Measurements from ENCODE around the gene BBLN.

The BBLN gene

DNA sequence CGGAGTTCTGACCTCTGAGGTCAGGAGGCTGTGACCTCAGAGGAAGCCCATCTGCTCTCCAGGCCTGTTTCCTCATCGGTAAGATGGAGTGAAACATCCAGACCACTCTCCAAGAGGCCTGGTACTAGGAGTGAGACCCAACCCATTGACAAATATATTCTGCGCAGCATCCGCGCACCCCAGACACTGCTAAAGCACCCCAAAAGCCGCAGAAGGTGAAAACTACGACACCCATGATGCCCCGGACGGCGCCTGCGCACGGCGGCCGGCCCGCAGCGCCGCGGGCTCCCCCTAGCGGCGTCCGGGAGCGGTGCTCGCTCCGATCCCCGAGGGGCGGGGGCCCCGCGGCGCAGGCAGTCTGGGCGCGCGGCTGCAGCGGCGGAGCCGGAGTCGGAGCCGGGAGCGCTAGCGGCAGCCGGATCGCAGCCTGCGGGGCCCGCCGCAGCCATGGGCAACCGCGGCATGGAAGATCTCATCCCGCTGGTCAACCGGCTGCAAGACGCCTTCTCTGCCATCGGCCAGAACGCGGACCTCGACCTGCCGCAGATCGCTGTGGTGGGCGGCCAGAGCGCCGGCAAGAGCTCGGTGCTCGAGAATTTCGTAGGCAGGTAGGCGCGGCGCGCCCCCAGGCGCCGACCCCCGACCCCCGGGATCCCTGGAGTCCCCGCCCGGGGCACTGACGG, 43.1 kb downstream of the BBLN start, which contains the start of gene DNM1:
TSS of gene DNM1 (plus strand) at position 356 of the 683 bp plus-strand sequence. CDS start at position 448, 92 bp downstream.
- CTCF ChIA-PET: interaction anchor here (0.6 to 0.9 kb wide), 3 partner anchors 9 to 11 kb away, joined by 3 read pairs; no protein-coding TSS in a partner anchor
- POLR2A ChIA-PET: interaction anchor here (0.9 to 1.3 kb wide), 3 partner anchors 10 to 74 kb away, joined by 3 to 8 read pairs (median 4); partner anchors contain the start of genes GOLGA2 and SWI5

DNA sequence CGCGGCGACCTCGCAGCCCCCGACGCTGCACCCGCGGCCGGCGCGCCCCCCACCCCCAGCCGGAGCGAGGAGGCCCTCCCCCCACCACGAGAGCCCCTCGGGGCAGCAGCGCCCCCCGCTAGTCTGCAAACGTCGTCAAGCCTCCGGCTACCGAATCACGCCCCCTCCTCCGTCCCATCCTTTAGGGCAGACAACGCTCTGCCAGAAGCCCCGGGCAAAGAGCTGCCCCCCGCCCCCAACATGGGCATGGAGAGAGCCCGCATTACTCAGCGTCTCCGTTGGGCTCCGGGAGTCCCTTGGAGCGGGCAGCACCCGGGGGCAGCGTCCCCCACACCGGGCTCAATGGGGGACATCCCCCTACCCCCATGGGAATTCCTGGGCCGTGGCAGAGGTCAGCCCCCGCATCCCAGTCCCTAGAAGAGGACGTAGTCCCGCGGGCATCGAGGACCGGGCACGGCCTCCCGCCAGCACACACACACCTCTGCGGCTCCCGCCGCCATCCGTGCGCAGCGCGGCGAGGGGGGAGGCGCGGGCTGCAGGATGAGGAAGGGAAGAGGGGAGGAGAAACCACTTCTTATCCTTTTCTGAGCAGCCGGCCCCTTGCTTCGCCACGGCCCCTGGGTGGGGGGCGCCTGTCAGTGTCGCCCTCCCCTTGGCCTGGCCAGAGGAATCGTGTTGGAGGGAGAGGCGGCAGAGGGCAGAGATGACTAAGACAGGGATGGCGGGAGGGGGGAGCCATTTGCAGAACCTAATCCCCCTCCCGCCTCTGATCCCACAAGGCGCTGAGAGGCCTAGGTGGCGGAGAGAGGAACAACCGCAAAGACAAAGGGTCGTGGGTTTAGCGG, 43.9 kb downstream of the BBLN start:
- TF ChIP-seq L3MBTL2 (conservative IDR thresholded peaks at IDR 0.05) (peak; percentile 65), NFRKB (IDR thresholded peaks at IDR 0.05) (no peak), FOXK2 (IDR thresholded peaks at IDR 0.05) (no peak), ZNF384 (IDR thresholded peaks at IDR 0.05) (no peak), ELF4 (IDR thresholded peaks at IDR 0.05) (no peak), CTBP1 (IDR thresholded peaks at IDR 0.05; ENCODE audit: borderline replicate concordance) (no peak), SUZ12 (IDR thresholded peaks at IDR 0.05) (no peak)
- TF ChIP-seq, protein P1, sequence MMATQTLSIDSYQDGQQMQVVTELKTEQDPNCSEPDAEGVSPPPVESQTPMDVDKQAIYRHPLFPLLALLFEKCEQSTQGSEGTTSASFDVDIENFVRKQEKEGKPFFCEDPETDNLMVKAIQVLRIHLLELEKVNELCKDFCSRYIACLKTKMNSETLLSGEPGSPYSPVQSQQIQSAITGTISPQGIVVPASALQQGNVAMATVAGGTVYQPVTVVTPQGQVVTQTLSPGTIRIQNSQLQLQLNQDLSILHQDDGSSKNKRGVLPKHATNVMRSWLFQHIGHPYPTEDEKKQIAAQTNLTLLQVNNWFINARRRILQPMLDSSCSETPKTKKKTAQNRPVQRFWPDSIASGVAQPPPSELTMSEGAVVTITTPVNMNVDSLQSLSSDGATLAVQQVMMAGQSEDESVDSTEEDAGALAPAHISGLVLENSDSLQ (IDR thresholded peaks at IDR 0.05): no peak
- POLR2A ChIA-PET: interaction anchor here (0.9 to 1.3 kb wide), 3 partner anchors 11 to 74 kb away, joined by 3 to 8 read pairs (median 4); partner anchors contain the start of genes GOLGA2 and SWI5
- peak; percentile 59 for DNase-seq (ENCODE audit: extremely low spot score)
- CTCF ChIA-PET: interaction anchor here (0.6 to 0.9 kb wide), 4 partner anchors 8 to 45 kb away, joined by 3 to 4 read pairs (median 3); no protein-coding TSS in a partner anchor

More for the DNA sequence above, 43.1 kb downstream of the BBLN start, which contains the start of gene DNM1:
- TF ChIP-seq L3MBTL2 (conservative IDR thresholded peaks at IDR 0.05) (no peak), LEF1 (IDR thresholded peaks at IDR 0.05; ENCODE audit: borderline replicate concordance) (peak; percentile 69; the same call in 1 of the 2 replicates), FOXM1 (IDR thresholded peaks at IDR 0.05; ENCODE audit: borderline replicate concordance) (0 out of 2 replicates have a peak, but pooled peaks have one; percentile 17), ARNT (IDR thresholded peaks at IDR 0.05) (0 out of 2 replicates have a peak, but pooled peaks have one; percentile 41), SUZ12 (IDR thresholded peaks at IDR 0.05) (no peak), FOXK2 (IDR thresholded peaks at IDR 0.05) (no peak), SP1 (IDR thresholded peaks at IDR 0.05) (no peak), ZNF384 (IDR thresholded peaks at IDR 0.05) (no peak), FOXA1 (IDR thresholded peaks at IDR 0.05) (no peak)
- TF ChIP-seq, protein P1 (IDR thresholded peaks at IDR 0.05): no peak
- peak; percentile 97 for DNase-seq (ENCODE audit: extremely low spot score)

GRCh38 chr9:128204858-128205257, 44.8 kb downstream of the BBLN start:
- CTCF ChIA-PET: no interaction called here
- no peak for DNase-seq (ENCODE audit: extremely low spot score)
- POLR2A ChIA-PET: interaction anchor here (0.9 kb wide), 1 partner anchor 71 kb away, joined by 3 read pairs; the partner anchor contains the start of genes GOLGA2 and SWI5
- TF ChIP-seq BHLHE40 (IDR thresholded peaks at IDR 0.05; ENCODE audit: borderline replicate concordance): no peak
- TF ChIP-seq L3MBTL2 (conservative IDR thresholded peaks at IDR 0.05): no peak
- no peak for TF ChIP-seq TARDBP (IDR thresholded peaks at IDR 0.05)
- no peak for TF ChIP-seq SP1 (IDR thresholded peaks at IDR 0.05)
- no peak for TF ChIP-seq CTBP1 (IDR thresholded peaks at IDR 0.05; ENCODE audit: borderline replicate concordance)
- TF ChIP-seq ZNF384 (IDR thresholded peaks at IDR 0.05): no peak
- TF ChIP-seq HDGF (IDR thresholded peaks at IDR 0.05; ENCODE audit: borderline replicate concordance): no peak
- TF ChIP-seq LEF1 (IDR thresholded peaks at IDR 0.05; ENCODE audit: borderline replicate concordance): no peak
- no peak for TF ChIP-seq FOXA1 (IDR thresholded peaks at IDR 0.05)
- TF ChIP-seq, protein P1 (IDR thresholded peaks at IDR 0.05): no peak
- no peak for TF ChIP-seq NFRKB (IDR thresholded peaks at IDR 0.05)
- TF ChIP-seq ARNT (IDR thresholded peaks at IDR 0.05): no peak
- no peak for TF ChIP-seq ELF4 (IDR thresholded peaks at IDR 0.05)
- no peak for TF ChIP-seq FOXM1 (IDR thresholded peaks at IDR 0.05; ENCODE audit: borderline replicate concordance)
- no peak for TF ChIP-seq SUZ12 (IDR thresholded peaks at IDR 0.05)
- TF ChIP-seq FOXK2 (IDR thresholded peaks at IDR 0.05): no peak

GRCh38 chr9:128205296-128205944, 45.4 kb downstream of the BBLN start:
- no peak for DNase-seq (ENCODE audit: extremely low spot score)
- CTCF ChIA-PET: no interaction called here
- TF ChIP-seq ELF4 (IDR thresholded peaks at IDR 0.05) (no peak), BHLHE40 (IDR thresholded peaks at IDR 0.05; ENCODE audit: borderline replicate concordance) (no peak), TARDBP (IDR thresholded peaks at IDR 0.05) (no peak), HDGF (IDR thresholded peaks at IDR 0.05; ENCODE audit: borderline replicate concordance) (no peak), FOXM1 (IDR thresholded peaks at IDR 0.05; ENCODE audit: borderline replicate concordance) (no peak), FOXA1 (IDR thresholded peaks at IDR 0.05) (no peak), NFRKB (IDR thresholded peaks at IDR 0.05) (no peak), ZNF384 (IDR thresholded peaks at IDR 0.05) (no peak), SP1 (IDR thresholded peaks at IDR 0.05) (no peak), LEF1 (IDR thresholded peaks at IDR 0.05; ENCODE audit: borderline replicate concordance) (no peak), CTBP1 (IDR thresholded peaks at IDR 0.05; ENCODE audit: borderline replicate concordance) (no peak), FOXK2 (IDR thresholded peaks at IDR 0.05) (no peak), ARNT (IDR thresholded peaks at IDR 0.05) (no peak), L3MBTL2 (conservative IDR thresholded peaks at IDR 0.05) (no peak), SUZ12 (IDR thresholded peaks at IDR 0.05) (no peak)
- TF ChIP-seq, protein P1 (IDR thresholded peaks at IDR 0.05): no peak
- POLR2A ChIA-PET: interaction anchor here (0.9 kb wide), 1 partner anchor 71 kb away, joined by 3 read pairs; the partner anchor contains the start of genes GOLGA2 and SWI5
